Stimulated activated CD4-positive, alpha-beta T cell treated with anti-CD3 and anti-CD28 coated beads, Interleukin-15, amount 100 ng/mL, for 1 hour (primary cell): ENCODE measurements around the gene RP9.
"Not testable (repeated sequence)": the region's sequence is repeated elsewhere in the genome, so short reads cannot be mapped to it uniquely, and the experiment has no call there.

Experiments used
- DNase-seq, 2 donors: peaks; one replicate each; pipeline ENCODE4 v3.0.0-alpha.2; 2020; ENCODE audit warnings: low read depth in 1 of 2, low spot score in 1 of 2

RP9 gene

DNA sequence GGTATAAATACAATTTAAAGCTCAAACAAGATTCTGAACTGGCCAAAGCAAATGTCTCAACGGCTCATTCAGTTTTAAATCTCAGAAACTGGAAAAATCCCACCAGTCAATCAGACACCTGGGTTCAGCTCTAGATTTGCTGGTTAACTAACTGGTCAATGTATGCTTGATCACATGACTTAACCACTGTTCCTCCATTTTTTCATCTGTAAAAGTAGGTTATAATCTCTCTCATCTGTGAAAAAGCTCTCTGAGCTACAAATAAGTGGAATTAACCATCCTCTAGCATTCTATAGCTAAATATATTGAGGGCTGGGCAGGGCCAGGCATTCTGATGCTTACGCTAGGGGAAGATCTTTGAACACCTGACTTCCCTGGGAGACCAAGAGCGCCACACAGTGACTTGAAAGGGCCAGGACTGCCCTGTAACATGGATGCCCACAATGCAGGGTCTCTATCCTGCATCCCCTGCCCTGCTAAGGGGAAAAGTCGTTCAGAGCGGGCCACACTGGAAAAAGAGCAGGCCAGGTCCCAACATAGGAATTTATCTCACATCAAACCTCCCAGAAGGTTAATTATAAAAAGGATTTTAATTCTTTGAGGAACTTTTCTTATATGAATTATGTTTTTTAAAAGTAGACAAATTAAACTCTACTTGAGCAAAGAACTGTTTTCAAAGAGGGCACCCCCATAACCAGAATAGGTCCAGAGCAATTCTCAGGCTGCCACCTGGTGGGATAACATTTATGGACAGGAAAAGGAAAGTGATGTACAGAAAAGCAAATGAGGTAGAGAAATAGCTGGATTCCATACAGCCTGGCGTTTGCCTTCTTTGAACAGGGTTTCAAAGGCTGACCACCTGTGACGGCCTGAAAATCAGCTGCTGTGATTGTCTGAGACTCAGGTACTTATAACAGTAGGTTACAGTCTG is 1.8 kb downstream of the RP9 start:
- no peak for DNase-seq

DNA sequence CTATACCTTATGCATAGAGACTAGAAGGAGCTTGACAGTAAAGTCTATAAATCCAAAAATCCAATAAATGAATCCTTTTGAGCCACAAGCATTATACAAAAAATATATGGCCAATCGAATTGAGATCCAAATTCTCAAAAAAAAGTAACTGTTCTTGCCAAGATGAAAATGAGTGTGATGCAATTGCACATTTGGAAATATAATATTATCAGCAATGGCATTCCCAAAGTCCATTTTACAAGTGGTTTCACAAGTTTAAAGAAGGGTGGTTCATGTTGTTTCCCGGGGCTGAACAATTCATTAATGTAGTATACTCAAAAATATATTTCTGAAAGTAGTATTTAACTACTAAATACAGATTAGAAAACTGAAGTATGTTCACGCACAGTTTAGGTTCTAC is 7.3 kb downstream of the RP9 start:
- DNase-seq: no peak

GRCh38 chr7:33100770-33101169 is 8.4 kb downstream of the RP9 start:
- DNase-seq: no peak

DNA sequence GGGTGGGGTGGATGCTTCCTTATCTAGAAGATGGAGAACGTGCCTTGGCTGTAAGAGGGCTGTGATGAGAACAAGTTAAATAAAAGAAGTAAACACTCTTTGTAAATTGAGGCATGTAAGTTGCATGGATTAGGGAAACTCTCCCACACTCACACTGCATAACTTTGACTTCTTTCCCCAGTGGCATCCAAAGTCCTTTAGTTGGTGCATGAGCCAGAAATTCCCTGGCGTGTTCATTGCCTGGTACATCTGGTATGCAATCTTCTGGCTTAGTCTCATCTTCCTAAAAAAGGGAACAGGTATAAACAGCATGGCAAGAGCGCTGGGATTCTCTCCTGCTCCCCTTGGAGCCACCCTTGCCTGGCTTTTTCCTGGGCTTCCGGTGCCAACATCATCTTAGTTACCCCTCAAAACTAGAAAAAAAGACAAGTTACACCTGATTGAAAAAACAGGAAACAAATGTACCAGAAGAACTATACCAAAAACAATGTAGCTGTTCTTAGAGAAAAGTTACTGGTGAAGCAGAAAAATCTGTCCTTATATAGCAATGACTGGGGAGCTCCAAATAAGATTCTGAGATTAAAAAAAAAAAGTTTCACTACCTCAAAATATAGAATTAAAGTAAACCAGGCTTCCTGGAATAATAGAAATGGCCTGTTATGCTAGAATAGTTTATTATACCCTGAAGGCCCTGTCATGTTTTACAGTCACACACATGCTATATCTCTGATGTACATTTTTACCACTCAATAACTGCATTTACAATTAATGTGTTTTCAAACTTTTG is 9.9 kb downstream of the RP9 start:
- no peak for DNase-seq

DNA sequence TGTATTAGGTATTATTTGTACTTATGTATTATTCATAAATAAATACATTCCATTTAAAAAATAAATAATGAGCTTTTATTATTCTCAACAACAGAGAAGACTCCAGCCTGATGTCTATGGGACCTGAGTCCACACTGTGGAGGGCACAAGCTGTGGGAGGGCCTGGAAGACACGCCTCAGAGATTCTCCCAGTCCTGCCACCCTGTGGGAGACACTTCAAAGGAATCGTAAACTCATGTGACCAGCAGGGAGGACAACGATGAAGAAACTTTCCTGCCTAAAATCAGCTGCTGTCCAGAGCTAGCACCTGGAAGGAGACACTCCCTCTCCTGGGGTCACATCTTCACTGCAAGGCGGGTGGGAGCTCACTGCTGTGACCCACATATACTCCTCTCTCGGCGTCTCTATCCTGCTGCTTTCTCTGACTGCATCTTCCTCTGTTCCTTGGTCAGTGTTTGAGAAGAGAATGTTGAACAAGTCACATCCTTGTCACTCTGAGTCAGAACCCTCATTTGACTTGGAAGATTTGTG is 14.4 kb downstream of the RP9 start:
- DNase-seq: not testable (repeated sequence)

- no peak for DNase-seq
Observed at GRCh38 chr7:33093266-33093665, 15.9 kb downstream of the RP9 start.

DNA sequence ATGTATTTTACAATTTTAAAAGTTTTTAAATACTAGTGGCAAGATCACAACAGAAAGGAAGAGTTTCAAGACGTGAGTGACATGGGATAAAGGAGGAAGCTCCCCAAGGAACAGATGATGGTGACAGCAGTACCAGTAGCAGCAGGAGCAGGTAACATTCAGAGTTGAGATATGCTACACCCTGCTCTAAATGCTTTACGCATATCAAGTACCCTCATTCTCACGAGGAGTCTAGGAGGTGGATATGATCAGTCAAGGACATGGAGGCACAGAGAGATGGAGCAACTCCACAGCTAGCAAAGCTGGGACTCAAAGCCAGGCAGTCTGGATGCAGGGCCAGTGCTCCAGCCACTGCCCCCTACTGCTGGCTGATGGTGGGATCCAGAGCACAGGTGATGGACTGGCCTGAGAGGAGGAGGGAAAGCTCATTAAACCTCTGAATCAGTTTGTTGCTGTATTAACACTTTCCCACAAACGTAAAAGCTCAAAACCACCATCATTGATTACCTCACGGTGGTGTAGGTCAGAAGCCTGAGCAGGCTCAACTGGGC is 17.5 kb downstream of the RP9 start:
- DNase-seq: no peak

GRCh38 chr7:33091111-33091531 is 18.1 kb downstream of the RP9 start:
- no peak for DNase-seq

- DNase-seq: no peak
Observed at GRCh38 chr7:33089142-33089541, 20.1 kb downstream of the RP9 start.

DNA sequence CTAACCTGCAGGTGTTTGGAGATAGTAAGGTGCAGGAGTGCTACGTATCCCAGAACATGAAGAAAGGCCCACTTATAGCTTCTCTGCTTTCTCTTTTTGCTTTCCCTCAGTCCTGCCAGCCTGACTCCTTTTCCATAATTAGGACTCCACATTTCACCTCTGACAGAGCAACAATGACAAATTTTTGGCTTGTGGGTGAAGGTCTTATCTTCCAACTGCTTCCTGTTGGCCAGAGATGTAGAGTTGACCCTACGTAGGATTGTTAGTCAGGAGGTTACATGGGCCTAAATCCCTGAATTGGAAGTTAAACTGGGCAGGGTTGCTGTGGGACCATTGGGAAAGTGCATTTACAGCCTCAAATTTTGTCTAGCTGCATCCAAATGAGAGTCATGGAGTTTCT is 21.3 kb downstream of the RP9 start:
- no peak for DNase-seq

- no peak for DNase-seq
Observed at GRCh38 chr7:33087356-33087755, 21.8 kb downstream of the RP9 start.

GRCh38 chr7:33079763-33080690 is 29.2 kb downstream of the RP9 start:
- DNase-seq: no peak

DNA sequence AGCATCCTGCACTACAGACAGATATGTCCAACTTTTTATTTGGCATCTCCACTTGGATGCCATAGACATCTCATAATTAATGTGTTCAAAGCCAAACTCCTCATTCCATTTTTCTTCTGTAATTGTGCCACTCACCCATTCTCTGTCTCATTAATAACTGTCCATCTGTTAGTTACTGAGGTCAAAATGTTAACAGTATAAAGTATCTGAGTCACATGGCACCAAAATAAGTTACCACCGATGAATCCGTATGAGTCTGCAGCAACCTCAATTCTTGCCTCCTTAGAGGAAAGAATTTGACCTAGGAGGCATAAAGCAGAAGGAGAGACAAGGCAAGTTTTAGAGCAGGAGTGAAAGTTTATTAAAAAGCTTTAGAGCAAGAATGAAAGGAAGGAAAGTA is 30.1 kb downstream of the RP9 start:
- DNase-seq: no peak

GRCh38 chr7:33076737-33077136 is 32.5 kb downstream of the RP9 start:
- no peak for DNase-seq

DNA sequence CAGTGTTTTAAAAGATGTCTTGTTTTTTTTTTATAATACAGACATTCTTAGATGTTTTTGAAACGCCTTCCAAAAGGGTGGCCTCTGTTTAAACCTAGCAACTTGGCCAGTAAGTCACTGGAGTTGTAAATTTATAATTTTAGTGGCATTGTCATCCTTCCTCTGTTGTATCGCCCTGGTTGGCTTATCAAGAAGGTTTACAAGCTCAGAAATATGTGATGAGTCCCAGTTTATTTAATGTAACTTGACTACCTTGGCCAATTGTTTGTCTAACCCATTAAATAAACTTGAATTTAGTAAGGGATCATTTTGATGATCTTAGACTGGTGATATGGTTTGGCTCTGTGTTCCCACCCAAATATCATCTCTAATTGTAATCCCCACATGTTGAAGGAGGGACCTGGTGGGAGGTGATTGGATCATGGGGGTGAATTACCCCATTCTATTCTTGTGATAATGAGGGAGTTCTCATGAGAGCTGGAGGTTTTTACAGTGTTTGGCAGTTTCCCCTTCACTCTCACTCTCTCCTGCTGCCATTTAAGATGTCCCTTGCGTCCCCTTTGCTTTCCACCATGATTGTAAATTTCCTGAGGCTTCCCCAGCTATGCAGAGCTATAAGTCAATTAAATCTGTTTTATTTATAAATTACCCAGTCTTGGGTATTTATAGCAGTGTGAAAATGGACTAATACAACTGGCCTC is 33.2 kb downstream of the RP9 start:
- DNase-seq: no peak

- no peak for DNase-seq
Observed at GRCh38 chr7:33073243-33073642, 36.0 kb downstream of the RP9 start.

GRCh38 chr7:33072471-33072870 is 36.7 kb downstream of the RP9 start:
- no peak for DNase-seq

- DNase-seq: no peak
Observed at GRCh38 chr7:33070831-33071230, 38.4 kb downstream of the RP9 start.

GRCh38 chr7:33070277-33070676 is 38.9 kb downstream of the RP9 start:
- DNase-seq: no peak

- DNase-seq: no peak
Observed at GRCh38 chr7:33067921-33068320, 41.3 kb downstream of the RP9 start.
